ENCODE data around the gene TBC1D5.
"Not testable (repeated sequence)": the region's sequence is repeated elsewhere in the genome, so short reads cannot be mapped to it uniquely, and the experiment has no call there.

TBC1D5 gene

GRCh38 chr3:17491601-17492000, 250.8 kb downstream of the TBC1D5 start:
- H3K4me1 ChIP-seq (ENCODE audit: control insufficient read depth, insufficient read depth, low read length) = no peaks in the 10 kb centered on the region
- no peaks in the 10 kb centered on the region for H3K27me3 ChIP-seq (ENCODE audit: control insufficient read depth, insufficient read depth, low read length)
- H3K4me3 ChIP-seq (ENCODE audit: low read length) = no peak overlapping the region
- 0 out of 2 replicates have a peak, but pooled peaks cover 3% of the 10 kb centered on the region for H3K36me3 ChIP-seq (ENCODE audit: control insufficient read depth, insufficient read depth, low read length)
- WGBS (ENCODE audit: insufficient coverage, insufficient read length) = no CpG with 5 or more reads among the region's 4 CpGs
- H3K9me3 ChIP-seq (ENCODE audit: control insufficient read depth, insufficient read depth, low read length) = no peaks in the 10 kb centered on the region
- no peak for DNase-seq (ENCODE audit: low read depth, low spot score)
- H3K27ac ChIP-seq (ENCODE audit: low read length) = no peak overlapping the region

GRCh38 chr3:17491190-17491589, 251.2 kb downstream of the TBC1D5 start:
- not testable (repeated sequence) for H3K27me3 ChIP-seq (ENCODE audit: control insufficient read depth, insufficient read depth, low read length); H3K36me3 ChIP-seq (ENCODE audit: control insufficient read depth, insufficient read depth, low read length); H3K4me1 ChIP-seq (ENCODE audit: control insufficient read depth, insufficient read depth, low read length); H3K27ac ChIP-seq (ENCODE audit: low read length); H3K4me3 ChIP-seq (ENCODE audit: low read length); DNase-seq (ENCODE audit: low read depth, low spot score); H3K9me3 ChIP-seq (ENCODE audit: control insufficient read depth, insufficient read depth, low read length)
- no CpG with 5 or more reads among the region's 1 CpG for WGBS (ENCODE audit: insufficient coverage, insufficient read length)

DNA sequence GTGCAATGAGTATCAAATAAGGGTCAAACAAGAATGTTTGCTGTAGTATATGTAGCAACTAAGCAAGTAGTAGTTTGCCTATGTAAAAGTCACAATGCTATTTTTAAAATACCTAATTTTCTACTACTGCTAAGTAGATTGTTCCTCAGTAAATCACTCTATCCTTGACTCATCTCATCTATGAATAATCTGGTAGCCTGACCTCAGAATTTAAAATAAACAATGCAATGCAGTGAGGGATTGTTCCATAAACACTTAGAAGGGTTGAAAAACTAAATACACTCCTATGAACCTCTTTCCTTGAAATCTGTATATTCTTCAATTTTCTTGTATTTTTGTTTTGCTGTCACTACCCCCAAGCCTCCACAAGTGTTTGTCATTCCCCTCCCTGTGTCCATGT, 253.3 kb downstream of the TBC1D5 start:
- no peak overlapping the region for H3K4me3 ChIP-seq (ENCODE audit: low read length)
- H3K4me1 ChIP-seq (ENCODE audit: control insufficient read depth, insufficient read depth, low read length) = no peaks in the 10 kb centered on the region
- 0 out of 2 replicates have a peak, but pooled peaks cover 3% of the 10 kb centered on the region for H3K36me3 ChIP-seq (ENCODE audit: control insufficient read depth, insufficient read depth, low read length)
- DNase-seq (ENCODE audit: low read depth, low spot score) = no peak
- H3K9me3 ChIP-seq (ENCODE audit: control insufficient read depth, insufficient read depth, low read length) = no peaks in the 10 kb centered on the region
- H3K27ac ChIP-seq (ENCODE audit: low read length) = no peak overlapping the region
- no peaks in the 10 kb centered on the region for H3K27me3 ChIP-seq (ENCODE audit: control insufficient read depth, insufficient read depth, low read length)

DNA sequence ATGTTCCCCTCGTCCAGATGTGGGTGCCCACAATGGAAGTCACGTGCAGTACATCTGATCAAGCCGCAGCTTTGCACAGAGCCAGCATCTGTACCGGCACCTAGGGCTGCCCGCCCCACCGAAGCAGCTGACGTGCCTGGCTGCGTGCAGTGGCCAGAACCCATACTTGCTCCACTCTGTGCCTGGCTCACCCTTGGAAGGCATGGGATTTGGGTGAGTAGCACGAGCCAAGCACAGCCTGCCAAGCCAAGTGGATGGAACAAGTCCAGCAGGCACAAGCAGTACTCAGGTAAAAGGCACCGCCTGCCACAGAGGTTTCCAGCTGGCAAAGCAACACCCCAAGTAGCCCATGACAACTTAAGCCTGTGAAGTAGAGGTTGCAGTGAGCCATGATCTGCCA, 261.3 kb downstream of the TBC1D5 start:
- H3K4me3 ChIP-seq (ENCODE audit: low read length) = no peak overlapping the region
- no peaks in the 10 kb centered on the region for H3K27me3 ChIP-seq (ENCODE audit: control insufficient read depth, insufficient read depth, low read length)
- no peak overlapping the region for H3K27ac ChIP-seq (ENCODE audit: low read length)
- WGBS (ENCODE audit: insufficient coverage, insufficient read length) = no CpG with 5 or more reads among the region's 10 CpGs
- H3K4me1 ChIP-seq (ENCODE audit: control insufficient read depth, insufficient read depth, low read length) = no peaks in the 10 kb centered on the region
- no peak for DNase-seq (ENCODE audit: low read depth, low spot score)
- no peaks in the 10 kb centered on the region for H3K9me3 ChIP-seq (ENCODE audit: control insufficient read depth, insufficient read depth, low read length)
- peaks cover 3% of the 10 kb centered on the region; the same call in 1 of the 2 replicates for H3K36me3 ChIP-seq (ENCODE audit: control insufficient read depth, insufficient read depth, low read length)

- Histone ChIP-seq H3K36me3 (ENCODE audit: control insufficient read depth, insufficient read depth, low read length) (peaks cover 3% of the 10 kb centered on the region; the same call in 1 of the 2 replicates), H3K4me3 (ENCODE audit: low read length) (no peak overlapping the region; the same call in 1 of the 2 replicates), H3K9me3 (ENCODE audit: control insufficient read depth, insufficient read depth, low read length) (no peaks in the 10 kb centered on the region), H3K27me3 (ENCODE audit: control insufficient read depth, insufficient read depth, low read length) (no peaks in the 10 kb centered on the region), H3K4me1 (ENCODE audit: control insufficient read depth, insufficient read depth, low read length) (no peaks in the 10 kb centered on the region), H3K27ac (ENCODE audit: low read length) (no peak overlapping the region)
- no peak for DNase-seq (ENCODE audit: low read depth, low spot score)
- WGBS (ENCODE audit: insufficient coverage, insufficient read length) = no CpG with 5 or more reads among the region's 16 CpGs
These were observed 262.6 kb downstream of the TBC1D5 start for GRCh38 chr3:17479681-17480405.

DNA sequence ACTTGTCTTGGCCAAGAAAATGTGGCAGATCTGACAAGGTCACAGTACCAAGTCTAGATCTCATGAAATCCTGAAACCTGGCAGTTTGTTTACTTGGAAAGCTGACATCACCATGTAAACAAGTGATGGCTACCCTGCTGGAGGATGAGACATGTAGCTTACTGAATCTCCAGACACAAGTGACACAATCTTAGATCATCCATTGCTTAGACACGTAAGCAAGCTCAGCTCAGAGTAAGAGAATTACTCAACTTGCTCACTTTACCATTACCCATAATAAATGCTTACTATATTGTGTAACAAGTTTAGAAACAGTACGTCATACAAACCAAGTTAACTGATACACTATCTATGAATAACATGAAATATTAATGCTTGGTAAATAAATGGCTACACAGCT, 263.8 kb downstream of the TBC1D5 start:
- Histone ChIP-seq H3K4me3 (ENCODE audit: low read length) (no peak overlapping the region), H3K27ac (ENCODE audit: low read length) (no peak overlapping the region), H3K9me3 (ENCODE audit: control insufficient read depth, insufficient read depth, low read length) (no peaks in the 10 kb centered on the region), H3K36me3 (ENCODE audit: control insufficient read depth, insufficient read depth, low read length) (peaks cover 3% of the 10 kb centered on the region; the same call in 1 of the 2 replicates), H3K4me1 (ENCODE audit: control insufficient read depth, insufficient read depth, low read length) (no peaks in the 10 kb centered on the region), H3K27me3 (ENCODE audit: control insufficient read depth, insufficient read depth, low read length) (no peaks in the 10 kb centered on the region)
- no peak for DNase-seq (ENCODE audit: low read depth, low spot score)
- no CpG with 5 or more reads among the region's 2 CpGs for WGBS (ENCODE audit: insufficient coverage, insufficient read length)

GRCh38 chr3:17473761-17474160, 268.7 kb downstream of the TBC1D5 start:
- no peak overlapping the region for H3K27ac ChIP-seq (ENCODE audit: low read length)
- H3K9me3 ChIP-seq (ENCODE audit: control insufficient read depth, insufficient read depth, low read length) = no peaks in the 10 kb centered on the region
- H3K36me3 ChIP-seq (ENCODE audit: control insufficient read depth, insufficient read depth, low read length) = no peaks in the 10 kb centered on the region
- H3K4me3 ChIP-seq (ENCODE audit: low read length) = no peak overlapping the region
- H3K27me3 ChIP-seq (ENCODE audit: control insufficient read depth, insufficient read depth, low read length) = no peaks in the 10 kb centered on the region
- H3K4me1 ChIP-seq (ENCODE audit: control insufficient read depth, insufficient read depth, low read length) = no peaks in the 10 kb centered on the region
- DNase-seq (ENCODE audit: low read depth, low spot score) = no peak

GRCh38 chr3:17469954-17470353, 272.5 kb downstream of the TBC1D5 start:
- Histone ChIP-seq H3K27ac (ENCODE audit: low read length) (no peak overlapping the region), H3K4me1 (ENCODE audit: control insufficient read depth, insufficient read depth, low read length) (no peaks in the 10 kb centered on the region), H3K4me3 (ENCODE audit: low read length) (no peak overlapping the region), H3K9me3 (ENCODE audit: control insufficient read depth, insufficient read depth, low read length) (no peaks in the 10 kb centered on the region), H3K36me3 (ENCODE audit: control insufficient read depth, insufficient read depth, low read length) (no peaks in the 10 kb centered on the region), H3K27me3 (ENCODE audit: control insufficient read depth, insufficient read depth, low read length) (no peaks in the 10 kb centered on the region)
- DNase-seq (ENCODE audit: low read depth, low spot score) = no peak
- WGBS (ENCODE audit: insufficient coverage, insufficient read length) = no CpG with 5 or more reads among the region's 1 CpG

DNA sequence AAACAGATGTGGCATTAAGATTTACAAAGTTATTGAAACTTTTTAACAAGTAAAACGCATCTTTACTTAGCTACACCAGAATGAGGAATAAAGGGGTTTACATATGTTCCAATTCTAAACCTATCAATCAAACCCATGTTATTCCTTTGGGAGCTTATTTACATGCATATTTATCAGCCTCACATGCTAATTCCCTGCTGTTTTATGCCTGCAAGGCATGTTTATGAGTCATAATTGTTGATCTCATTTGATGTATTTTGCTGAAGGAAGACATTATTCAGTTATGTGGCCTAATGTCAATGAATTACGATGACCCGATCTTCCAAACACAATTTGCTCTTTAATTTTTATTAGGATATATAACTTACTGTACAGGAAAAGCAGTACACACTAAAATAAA, 272.9 kb downstream of the TBC1D5 start:
- H3K9me3 ChIP-seq (ENCODE audit: control insufficient read depth, insufficient read depth, low read length) = no peaks in the 10 kb centered on the region
- no peaks in the 10 kb centered on the region for H3K36me3 ChIP-seq (ENCODE audit: control insufficient read depth, insufficient read depth, low read length)
- H3K27me3 ChIP-seq (ENCODE audit: control insufficient read depth, insufficient read depth, low read length) = no peaks in the 10 kb centered on the region
- H3K27ac ChIP-seq (ENCODE audit: low read length) = no peak overlapping the region
- no peak for DNase-seq (ENCODE audit: low read depth, low spot score)
- H3K4me3 ChIP-seq (ENCODE audit: low read length) = no peak overlapping the region
- WGBS (ENCODE audit: insufficient coverage, insufficient read length) = no CpG with 5 or more reads among the region's 3 CpGs
- H3K4me1 ChIP-seq (ENCODE audit: control insufficient read depth, insufficient read depth, low read length) = no peaks in the 10 kb centered on the region

DNA sequence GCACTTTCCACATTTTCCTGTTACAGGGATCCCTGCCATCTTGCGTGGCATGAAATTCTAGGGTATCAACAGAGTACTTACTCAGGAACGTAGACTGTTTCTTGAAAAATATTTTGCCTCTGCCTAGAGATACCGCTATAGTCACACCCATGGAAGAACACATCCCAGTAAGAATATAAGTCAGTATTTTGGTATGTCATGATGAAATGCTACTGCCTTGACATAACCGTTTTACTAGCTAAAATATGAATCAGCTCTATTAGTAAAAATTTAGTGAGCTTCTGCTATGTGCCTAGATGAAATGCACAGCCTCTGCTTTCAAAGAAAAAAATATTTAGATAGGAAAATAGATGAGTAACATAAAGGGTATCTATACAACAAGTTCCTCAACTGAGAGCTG, 276.4 kb downstream of the TBC1D5 start:
- no peak overlapping the region for H3K27ac ChIP-seq (ENCODE audit: low read length)
- no peaks in the 10 kb centered on the region for H3K27me3 ChIP-seq (ENCODE audit: control insufficient read depth, insufficient read depth, low read length)
- H3K4me3 ChIP-seq (ENCODE audit: low read length) = no peak overlapping the region
- no peaks in the 10 kb centered on the region for H3K9me3 ChIP-seq (ENCODE audit: control insufficient read depth, insufficient read depth, low read length)
- no peaks in the 10 kb centered on the region for H3K4me1 ChIP-seq (ENCODE audit: control insufficient read depth, insufficient read depth, low read length)
- DNase-seq (ENCODE audit: low read depth, low spot score) = no peak
- H3K36me3 ChIP-seq (ENCODE audit: control insufficient read depth, insufficient read depth, low read length) = no peaks in the 10 kb centered on the region
- WGBS (ENCODE audit: insufficient coverage, insufficient read length) = no CpG with 5 or more reads among the region's 4 CpGs

DNA sequence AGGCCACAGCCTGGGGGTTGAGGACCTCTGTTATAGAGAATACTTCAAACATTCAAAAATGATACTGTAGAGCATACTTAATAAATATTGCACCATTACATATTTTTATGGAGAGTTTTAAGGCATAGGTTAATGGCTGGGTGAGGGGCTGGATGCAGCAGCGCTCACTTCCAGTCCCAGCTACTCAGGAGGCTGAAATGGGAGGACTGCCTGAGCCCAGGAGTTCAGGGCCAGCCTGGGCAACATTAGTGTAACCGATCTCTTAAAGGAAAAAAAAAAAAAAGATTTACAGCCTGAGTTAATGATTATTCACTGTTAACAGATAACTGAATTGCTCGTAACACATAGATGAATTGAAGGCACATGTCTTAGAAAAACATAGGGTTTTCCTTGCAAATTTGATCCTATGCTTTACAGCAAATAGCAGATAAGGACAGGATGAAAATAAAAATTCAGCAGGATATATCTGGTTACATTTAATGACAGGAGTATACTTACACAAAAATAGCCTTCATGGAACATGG, 282.9 kb downstream of the TBC1D5 start:
- Histone ChIP-seq H3K27me3 (ENCODE audit: control insufficient read depth, insufficient read depth, low read length) (no peaks in the 10 kb centered on the region), H3K4me3 (ENCODE audit: low read length) (no peak overlapping the region), H3K9me3 (ENCODE audit: control insufficient read depth, insufficient read depth, low read length) (no peaks in the 10 kb centered on the region), H3K36me3 (ENCODE audit: control insufficient read depth, insufficient read depth, low read length) (no peaks in the 10 kb centered on the region), H3K27ac (ENCODE audit: low read length) (no peak overlapping the region), H3K4me1 (ENCODE audit: control insufficient read depth, insufficient read depth, low read length) (no peaks in the 10 kb centered on the region)
- no CpG with 5 or more reads among the region's 3 CpGs for WGBS (ENCODE audit: insufficient coverage, insufficient read length)
- no peak for DNase-seq (ENCODE audit: low read depth, low spot score)

All from iPS DF 6.9 (cell line).